ENCODE data around the gene CFAP97D1.
A peak's percentile ranks its signal among the peaks of the same experiment; 100 is the strongest.

CFAP97D1 gene

GRCh38 chr17:43826206-43826605, 46.0 kb downstream of the CFAP97D1 start:
- no peak for DNase-seq (ENCODE audit: low read depth, low spot score)

- DNase-seq (ENCODE audit: low read depth, low spot score): no peak
Measured at GRCh38 chr17:43827596-43827995, 47.4 kb downstream of the CFAP97D1 start.

GRCh38 chr17:43829738-43830137, 49.5 kb downstream of the CFAP97D1 start:
- DNase-seq (ENCODE audit: low read depth, low spot score): no peak

- DNase-seq (ENCODE audit: low read depth, low spot score): no peak
Measured at GRCh38 chr17:43830510-43831140, 50.4 kb downstream of the CFAP97D1 start.

GRCh38 chr17:43831633-43832032, 51.4 kb downstream of the CFAP97D1 start:
- no peak for DNase-seq (ENCODE audit: low read depth, low spot score)

- DNase-seq (ENCODE audit: low read depth, low spot score): peak; percentile 84
Measured at GRCh38 chr17:43832168-43832975, 52.1 kb downstream of the CFAP97D1 start.

GRCh38 chr17:43832976-43833829, 53.0 kb downstream of the CFAP97D1 start, which contains the start of gene MPP3:
Gene MPP3 (minus strand): TSS chr17:43833146. CDS start chr17:43831906, 1,240 bp downstream.
- peak; percentile 91 for DNase-seq (ENCODE audit: low read depth, low spot score)

GRCh38 chr17:43834106-43834505, 53.9 kb downstream of the CFAP97D1 start:
- DNase-seq (ENCODE audit: low read depth, low spot score): peak; percentile 34
